Hematopoietic multipotent progenitor cell treated with erythropoietin and hydrocortisone succinate and interleukin-3 and kit ligand, for 8 days (in vitro differentiated cells): Measurements from ENCODE around the gene GLYATL1B.
A peak's percentile ranks its signal among the peaks of the same experiment; 100 is the strongest.
"Not testable (repeated sequence)": the region's sequence is repeated elsewhere in the genome, so short reads cannot be mapped to it uniquely, and the experiment has no call there.

Source experiments
- DNase-seq: peaks from one replicate; pipeline ENCODE4 v3.0.0-alpha.2; 2015

GLYATL1B gene

GRCh38 chr11:59086007-59086406, at the start of gene GLYATL1B:
Gene GLYATL1B (plus strand): TSS chr11:59086307. CDS start chr11:59086307, 0 bp downstream.
- DNase-seq: not testable (repeated sequence)

GRCh38 chr11:59036542-59036941, 49.6 kb upstream of the GLYATL1B start:
- DNase-seq: not testable (repeated sequence)

- DNase-seq: not testable (repeated sequence)
These were observed 48.7 kb upstream of the GLYATL1B start for GRCh38 chr11:59037434-59037833.

GRCh38 chr11:59040607-59041006, 45.5 kb upstream of the GLYATL1B start:
- DNase-seq: no peak

GRCh38 chr11:59051383-59051782, 34.7 kb upstream of the GLYATL1B start:
- DNase-seq: not testable (repeated sequence)

- DNase-seq: not testable (repeated sequence)
These were observed 33.8 kb upstream of the GLYATL1B start for GRCh38 chr11:59052355-59052754.

- peak; percentile 79 for DNase-seq
These were observed 32.7 kb upstream of the GLYATL1B start for GRCh38 chr11:59053387-59053786.

GRCh38 chr11:59058120-59059033, 27.7 kb upstream of the GLYATL1B start:
- peak; percentile 92 for DNase-seq

- DNase-seq: not testable (repeated sequence)
These were observed 26.0 kb upstream of the GLYATL1B start for GRCh38 chr11:59060096-59060495.

GRCh38 chr11:59062602-59063529, 23.2 kb upstream of the GLYATL1B start:
- DNase-seq: no peak

- DNase-seq: not testable (repeated sequence)
These were observed 21.9 kb upstream of the GLYATL1B start for GRCh38 chr11:59063996-59064727.

- DNase-seq: no peak
These were observed 17.0 kb upstream of the GLYATL1B start for GRCh38 chr11:59069087-59069486.

GRCh38 chr11:59076876-59077571, 9.1 kb upstream of the GLYATL1B start:
- DNase-seq: no peak

GRCh38 chr11:59078435-59078834, 7.7 kb upstream of the GLYATL1B start:
- no peak for DNase-seq

GRCh38 chr11:59079086-59079485, 7.0 kb upstream of the GLYATL1B start:
- DNase-seq: no peak

- not testable (repeated sequence) for DNase-seq
These were observed 5.7 kb upstream of the GLYATL1B start for GRCh38 chr11:59080421-59080820.

- not testable (repeated sequence) for DNase-seq
These were observed 4.6 kb upstream of the GLYATL1B start for GRCh38 chr11:59081430-59082020.

- DNase-seq: no peak
These were observed 2.1 kb downstream of the GLYATL1B start for GRCh38 chr11:59088162-59088561.

GRCh38 chr11:59093576-59093975, 7.5 kb downstream of the GLYATL1B start:
- not testable (repeated sequence) for DNase-seq

GRCh38 chr11:59095225-59095624, 9.1 kb downstream of the GLYATL1B start:
- DNase-seq: not testable (repeated sequence)

GRCh38 chr11:59095972-59096575, 10.0 kb downstream of the GLYATL1B start:
- not testable (repeated sequence) for DNase-seq
